AG09309 (cell line): ENCODE measurements around the gene TBC1D9B.

Experiments
- DNase-seq: peaks from one replicate; pipeline ENCODE4 v3.0.0-alpha.2; 2010; ENCODE audit warnings: low read depth
- H3K4me3 ChIP-seq: 2 replicates; pipeline ENCODE4 v1.5.1; 2011; ENCODE audit warnings: mild to moderate bottlenecking, low read depth, low read length, moderate library complexity; ENCODE audit not compliant: control insufficient read depth
- TF ChIP-seq, protein P1 (sequence below): IDR thresholded peaks from 2 replicates; pipeline ENCODE4 v1.5.1; 2011; ENCODE audit warnings: mild to moderate bottlenecking, low read depth, low read length, inconsistent platforms; ENCODE audit not compliant: insufficient read depth, control insufficient read depth; ENCODE audit errors: missing control alignments

The TBC1D9B gene

DNA sequence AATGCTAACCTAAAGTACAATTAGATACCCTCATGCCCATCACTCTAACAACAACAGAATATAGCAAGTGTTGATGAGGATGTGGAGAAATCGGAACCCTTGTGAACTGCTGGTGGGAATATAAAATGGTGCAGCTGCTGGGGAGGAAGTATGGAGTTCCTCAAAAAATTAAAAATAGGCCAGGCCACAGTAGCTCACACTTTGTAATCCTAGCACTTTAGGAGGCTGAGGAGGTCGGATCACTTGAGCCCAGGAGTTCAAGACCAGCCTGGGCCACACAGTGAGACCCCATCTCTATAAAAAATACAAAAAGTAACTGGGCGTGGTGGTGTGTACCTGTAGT is 31.1 kb downstream of the TBC1D9B start:
- TF ChIP-seq, protein P1, sequence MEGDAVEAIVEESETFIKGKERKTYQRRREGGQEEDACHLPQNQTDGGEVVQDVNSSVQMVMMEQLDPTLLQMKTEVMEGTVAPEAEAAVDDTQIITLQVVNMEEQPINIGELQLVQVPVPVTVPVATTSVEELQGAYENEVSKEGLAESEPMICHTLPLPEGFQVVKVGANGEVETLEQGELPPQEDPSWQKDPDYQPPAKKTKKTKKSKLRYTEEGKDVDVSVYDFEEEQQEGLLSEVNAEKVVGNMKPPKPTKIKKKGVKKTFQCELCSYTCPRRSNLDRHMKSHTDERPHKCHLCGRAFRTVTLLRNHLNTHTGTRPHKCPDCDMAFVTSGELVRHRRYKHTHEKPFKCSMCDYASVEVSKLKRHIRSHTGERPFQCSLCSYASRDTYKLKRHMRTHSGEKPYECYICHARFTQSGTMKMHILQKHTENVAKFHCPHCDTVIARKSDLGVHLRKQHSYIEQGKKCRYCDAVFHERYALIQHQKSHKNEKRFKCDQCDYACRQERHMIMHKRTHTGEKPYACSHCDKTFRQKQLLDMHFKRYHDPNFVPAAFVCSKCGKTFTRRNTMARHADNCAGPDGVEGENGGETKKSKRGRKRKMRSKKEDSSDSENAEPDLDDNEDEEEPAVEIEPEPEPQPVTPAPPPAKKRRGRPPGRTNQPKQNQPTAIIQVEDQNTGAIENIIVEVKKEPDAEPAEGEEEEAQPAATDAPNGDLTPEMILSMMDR, result no peak
- H3K4me3 ChIP-seq, result no peak overlapping the region
- DNase-seq, result no peak

DNA sequence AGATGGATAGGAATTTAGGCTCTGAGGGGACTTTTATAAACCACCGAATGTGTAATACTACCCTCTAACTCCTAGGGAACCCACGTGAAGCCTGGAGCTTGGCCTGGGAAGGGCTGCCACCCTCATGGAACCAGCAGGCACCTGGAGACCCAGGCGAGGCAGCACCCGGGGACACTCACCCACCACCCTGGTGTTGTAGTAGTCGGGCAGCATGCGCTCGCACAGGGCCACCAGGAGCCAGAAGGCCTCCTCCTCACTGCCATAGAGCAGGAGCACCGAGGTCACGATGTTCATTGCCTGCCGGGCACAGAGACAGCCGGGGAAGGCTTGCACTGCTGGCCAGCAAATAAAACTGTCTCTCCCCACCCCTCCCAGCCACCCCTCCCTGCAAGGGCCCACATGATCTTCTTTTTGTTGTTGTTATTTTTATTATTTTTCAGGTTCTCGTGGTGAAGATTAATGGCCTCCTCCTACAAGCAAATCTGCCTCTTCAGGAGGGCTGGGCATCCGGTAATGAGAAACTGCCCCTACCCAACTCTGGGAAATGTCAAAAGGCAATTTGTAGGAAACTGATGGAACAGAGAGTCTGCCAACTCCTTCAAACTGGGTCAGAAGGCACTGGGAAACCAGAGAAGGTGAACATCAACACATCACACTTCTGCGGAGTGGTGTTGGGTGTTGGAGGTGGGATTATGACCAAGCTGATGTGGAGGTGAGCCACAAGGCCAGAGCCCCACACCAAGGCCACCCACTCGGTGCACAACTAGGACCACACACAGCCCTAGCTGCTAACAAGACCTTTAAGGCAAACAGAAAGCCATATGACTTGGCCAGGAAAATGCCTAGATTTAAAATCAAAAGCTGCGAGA is 31.7 kb downstream of the TBC1D9B start:
- DNase-seq, result no peak

DNA sequence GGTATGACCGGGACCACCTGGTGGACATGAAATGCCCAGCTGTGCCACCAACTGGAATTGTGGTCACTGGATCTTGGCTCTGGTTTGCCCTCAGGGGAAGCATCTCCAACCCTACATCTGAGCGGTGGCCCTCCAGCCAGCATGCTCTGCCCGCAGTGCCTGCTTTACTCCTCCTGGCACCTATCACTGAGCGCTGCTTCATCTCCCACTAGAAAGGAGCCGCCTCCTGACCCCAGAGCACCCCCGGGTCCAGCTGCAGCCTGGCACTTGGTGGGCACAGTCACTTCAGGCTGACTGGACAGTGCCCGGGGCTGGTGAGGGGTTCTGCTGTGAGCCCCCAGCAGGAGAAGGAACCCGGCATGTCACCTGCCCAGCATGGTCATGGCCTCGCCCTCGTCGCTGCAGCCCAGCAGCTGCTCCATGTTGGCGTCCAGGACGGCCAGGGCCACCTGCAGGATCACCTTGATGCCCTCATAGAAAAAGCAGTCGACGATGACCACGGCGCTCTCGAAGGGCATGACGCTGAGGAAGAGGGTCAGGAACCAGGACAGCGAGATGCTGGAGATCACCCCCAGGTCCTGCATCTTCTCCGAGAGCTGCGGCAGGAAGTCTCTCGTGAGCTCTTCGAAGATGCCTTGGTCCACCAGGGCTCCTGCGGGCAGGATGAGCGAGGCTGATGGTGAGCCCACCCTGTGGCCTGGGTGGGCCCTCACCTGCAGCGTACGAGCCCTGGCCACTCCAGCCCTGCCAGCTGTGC is 33.0 kb downstream of the TBC1D9B start:
- DNase-seq, result no peak
- TF ChIP-seq, protein P1, result no peak
- H3K4me3 ChIP-seq, result no peak overlapping the region

More for the DNA sequence above, 31.7 kb downstream of the TBC1D9B start:
- H3K4me3 ChIP-seq, result no peak overlapping the region
- TF ChIP-seq, protein P1, result no peak

DNA sequence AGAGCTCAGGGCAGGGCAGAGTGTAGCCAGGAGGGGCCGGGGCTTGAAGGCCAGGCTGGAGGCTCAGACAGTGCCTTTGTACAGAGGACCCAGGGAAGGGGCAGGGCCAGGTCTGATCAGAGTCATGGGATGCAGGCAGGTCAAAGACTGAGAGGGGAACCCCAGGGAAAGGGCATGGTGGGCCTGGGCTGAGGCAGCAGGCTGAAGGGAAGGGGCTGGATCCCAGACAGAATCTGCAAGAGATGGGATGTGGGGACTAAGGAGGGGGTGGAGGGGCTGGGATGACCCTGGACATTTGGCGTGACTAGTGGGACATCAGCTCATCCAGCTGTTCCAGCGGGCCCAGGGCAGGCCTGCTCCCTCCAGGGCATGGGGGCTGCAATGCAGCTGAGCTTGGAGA is 33.6 kb downstream of the TBC1D9B start:
- no peak overlapping the region for H3K4me3 ChIP-seq
- TF ChIP-seq, protein P1, result no peak
- DNase-seq, result no peak

DNA sequence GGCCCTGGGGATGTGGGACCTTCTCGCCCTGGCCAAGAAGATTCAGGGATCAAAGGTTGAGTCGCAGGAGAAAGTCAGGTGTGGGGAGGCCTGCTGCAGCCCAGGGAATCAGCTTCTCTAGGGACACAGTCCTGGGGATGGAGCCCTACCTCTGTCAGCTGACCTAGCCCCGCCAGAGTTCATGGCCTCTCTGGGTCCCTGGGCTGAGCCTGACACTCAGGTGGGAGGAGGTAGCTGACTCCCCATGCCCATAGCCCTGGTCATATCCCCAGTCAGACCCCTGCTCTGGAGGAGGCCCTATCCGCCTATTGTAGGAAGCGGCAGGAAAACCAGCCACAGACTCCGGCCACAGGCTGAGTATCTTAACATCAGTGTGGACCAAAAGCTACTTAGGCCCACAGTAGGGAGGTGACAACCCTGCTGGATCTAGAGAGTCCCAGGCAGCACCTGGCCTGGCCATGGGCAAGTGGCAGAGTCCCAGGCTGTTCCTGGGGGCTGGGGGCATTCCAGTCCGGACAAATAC is 34.0 kb downstream of the TBC1D9B start:
- DNase-seq, result no peak
- TF ChIP-seq, protein P1, result no peak
- H3K4me3 ChIP-seq, result no peak overlapping the region

DNA sequence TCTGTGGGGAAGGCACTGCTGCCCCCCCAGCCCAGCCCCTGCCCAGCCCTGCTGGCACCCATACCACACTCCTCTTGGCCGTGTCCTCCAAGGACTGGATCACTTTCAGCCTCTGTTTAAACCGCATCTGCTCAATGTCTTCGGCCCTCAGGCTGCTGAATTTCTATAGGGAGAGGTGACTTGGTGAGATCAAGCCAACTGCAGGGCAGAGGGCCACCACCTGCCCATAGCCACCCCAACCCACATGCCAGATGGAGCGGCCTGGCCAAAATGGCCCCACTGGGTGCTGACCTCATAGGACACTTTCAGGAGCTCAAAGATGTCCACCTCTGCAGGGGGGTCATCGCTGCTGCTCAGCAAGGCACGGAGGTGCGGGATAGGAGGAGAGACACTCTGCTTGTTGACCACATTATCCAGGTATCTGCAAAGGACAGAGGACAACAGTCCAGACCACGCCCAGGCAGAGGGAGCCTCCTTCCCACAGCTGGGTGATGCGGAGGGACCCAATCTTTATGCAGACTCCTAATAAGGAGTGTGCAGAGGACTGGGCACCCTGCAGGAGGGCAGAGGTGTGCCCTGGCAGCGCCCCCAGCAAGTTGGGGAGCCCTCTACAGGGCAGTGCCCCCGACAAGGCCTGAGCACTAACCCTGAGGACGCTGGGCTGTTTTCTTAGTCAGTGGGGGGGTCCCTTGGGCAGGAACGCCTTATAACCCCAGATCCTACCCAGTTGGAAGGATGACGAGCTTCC is 34.7 kb downstream of the TBC1D9B start:
- DNase-seq, result no peak
- H3K4me3 ChIP-seq, result no peak overlapping the region
- TF ChIP-seq, protein P1, result no peak
